SK-N-SH (cell line): Measurements from ENCODE around the gene PPP2R5C.

Experiments used
- CTCF ChIP-seq: fragments of 200-600 bp; sonication (generic); IDR thresholded peaks from 2 replicates; pipeline ENCODE4 v1.6.1; 2017; ENCODE audit warnings: antibody characterized with exemption, mild to moderate bottlenecking, moderate library complexity
- EP300 ChIP-seq, 2 experiments: IDR thresholded peaks; 2 replicates each; pipeline versions ENCODE4 v1.4.0 to v1.6.1; 2012; ENCODE audit warnings: borderline replicate concordance in 1 of 2, low read depth in 1 of 2, low read length in 1 of 2
- GATA2 ChIP-seq: sonication (generic); formaldehyde crosslinking; IDR thresholded peaks from 2 replicates; pipeline ENCODE4 v1.5.0; 2020; ENCODE audit warnings: mild to moderate bottlenecking, missing genetic modification reagents
- MAX ChIP-seq: IDR thresholded peaks from 2 replicates; pipeline ENCODE4 v1.4.0; 2012; ENCODE audit warnings: low read depth
- POLR2AphosphoS5 ChIP-seq: IDR thresholded peaks from 2 replicates; pipeline ENCODE4 v1.6.1; 2012; ENCODE audit warnings: low read depth, low read length
- RAD21 ChIP-seq: IDR thresholded peaks from 2 replicates; pipeline ENCODE4 v1.6.1; 2012; ENCODE audit warnings: mild to moderate bottlenecking, low read length
- REST ChIP-seq: IDR thresholded peaks from 2 replicates; pipeline ENCODE4 v1.6.1; 2012; ENCODE audit warnings: mild to moderate bottlenecking, low read depth, low read length, moderate library complexity
- USF1 ChIP-seq: IDR thresholded peaks from 2 replicates; pipeline ENCODE4 v1.4.0; 2012; ENCODE audit warnings: low read depth, borderline replicate concordance

GRCh38 chr14:101891471-101891870 lies 130.0 kb downstream of the PPP2R5C start:
- no peak for TF ChIP-seq CTCF
- no peak for TF ChIP-seq USF1
- TF ChIP-seq POLR2AphosphoS5 = no peak
- no peak for TF ChIP-seq REST
- TF ChIP-seq EP300 (IDR thresholded peaks at IDR 0.05; ENCODE audit: borderline replicate concordance in 1 of 2, low read depth in 1 of 2, low read length in 1 of 2) = no peak
- no peak for TF ChIP-seq RAD21
- TF ChIP-seq GATA2 (CRISPR knock-in tag) = no peak
- no peak for TF ChIP-seq MAX
